Measurements from ENCODE around the gene ADO.

Gene ADO

GRCh38 chr10:62829622-62830021 is 25.1 kb downstream of the ADO start:
- no peak overlapping the region for H3K4me3 ChIP-seq (ENCODE audit: low read depth, low read length)
- H3K9me3 ChIP-seq (ENCODE audit: severe bottlenecking), result no peaks in the 10 kb centered on the region
- no peak for TF ChIP-seq CTCF (IDR thresholded peaks at IDR 0.05; ENCODE audit: low read depth, low read length)
- no peaks in the 10 kb centered on the region for H3K36me3 ChIP-seq
- H3K27ac ChIP-seq, result no peak overlapping the region
- no peak for DNase-seq
- peaks cover 43% of the 10 kb centered on the region for H3K27me3 ChIP-seq (ENCODE audit: insufficient read depth, low read depth, severe bottlenecking)

- H3K27ac ChIP-seq, result no peak overlapping the region
- DNase-seq, result no peak
- peaks cover 50% of the 10 kb centered on the region for H3K27me3 ChIP-seq (ENCODE audit: insufficient read depth, low read depth, severe bottlenecking)
- H3K9me3 ChIP-seq (ENCODE audit: severe bottlenecking), result no peaks in the 10 kb centered on the region
- no peak overlapping the region for H3K4me3 ChIP-seq (ENCODE audit: low read depth, low read length)
- no peak for TF ChIP-seq CTCF (IDR thresholded peaks at IDR 0.05; ENCODE audit: low read depth, low read length)
- H3K36me3 ChIP-seq, result no peaks in the 10 kb centered on the region
Observed at GRCh38 chr10:62830679-62831078, 26.2 kb downstream of the ADO start.

GRCh38 chr10:62831346-62831745 is 26.8 kb downstream of the ADO start:
- no peaks in the 10 kb centered on the region for H3K36me3 ChIP-seq
- H3K9me3 ChIP-seq (ENCODE audit: severe bottlenecking), result no peaks in the 10 kb centered on the region

GRCh38 chr10:62839590-62839989 is 35.1 kb downstream of the ADO start:
- TF ChIP-seq CTCF (IDR thresholded peaks at IDR 0.05; ENCODE audit: low read depth, low read length), result no peak
- H3K27ac ChIP-seq, result no peak overlapping the region
- H3K9me3 ChIP-seq (ENCODE audit: severe bottlenecking), result no peaks in the 10 kb centered on the region
- H3K4me3 ChIP-seq (ENCODE audit: low read depth, low read length), result no peak overlapping the region
- H3K27me3 ChIP-seq (ENCODE audit: insufficient read depth, low read depth, severe bottlenecking), result peaks cover 66% of the 10 kb centered on the region
- no peaks in the 10 kb centered on the region for H3K36me3 ChIP-seq
- DNase-seq, result no peak

More at GRCh38 chr10:62831346-62831745, 26.8 kb downstream of the ADO start:
- Histone ChIP-seq H3K27ac (no peak overlapping the region), H3K4me3 (ENCODE audit: low read depth, low read length) (no peak overlapping the region), H3K27me3 (ENCODE audit: insufficient read depth, low read depth, severe bottlenecking) (peaks cover 56% of the 10 kb centered on the region)
- DNase-seq, result no peak
- no peak for TF ChIP-seq CTCF (IDR thresholded peaks at IDR 0.05; ENCODE audit: low read depth, low read length)

- DNase-seq, result no peak
- Histone ChIP-seq H3K4me3 (ENCODE audit: low read depth, low read length) (no peak overlapping the region), H3K36me3 (no peaks in the 10 kb centered on the region), H3K27ac (no peak overlapping the region), H3K9me3 (ENCODE audit: severe bottlenecking) (peaks cover 4% of the 10 kb centered on the region), H3K27me3 (ENCODE audit: insufficient read depth, low read depth, severe bottlenecking) (peaks cover 51% of the 10 kb centered on the region)
- no peak for TF ChIP-seq CTCF (IDR thresholded peaks at IDR 0.05; ENCODE audit: low read depth, low read length)
Observed at GRCh38 chr10:62842983-62843382, 38.5 kb downstream of the ADO start.

GRCh38 chr10:62843600-62843999 is 39.1 kb downstream of the ADO start:
- H3K36me3 ChIP-seq, result no peaks in the 10 kb centered on the region
- H3K27me3 ChIP-seq (ENCODE audit: insufficient read depth, low read depth, severe bottlenecking), result peaks cover 45% of the 10 kb centered on the region
- TF ChIP-seq CTCF (IDR thresholded peaks at IDR 0.05; ENCODE audit: low read depth, low read length), result no peak
- DNase-seq, result no peak
- no peak overlapping the region for H3K4me3 ChIP-seq (ENCODE audit: low read depth, low read length)
- H3K9me3 ChIP-seq (ENCODE audit: severe bottlenecking), result peaks cover 4% of the 10 kb centered on the region
- no peak overlapping the region for H3K27ac ChIP-seq

Measured in WERI-Rb-1 (cell line).